AG20443 (cell line): Measurements from ENCODE around the gene MRPL55.
"Not testable (repeated sequence)": the region's sequence is repeated elsewhere in the genome, so short reads cannot be mapped to it uniquely, and the experiment has no call there.

Source experiments
- DNase-seq: peaks from one replicate; pipeline ENCODE4 v3.0.0; 2012; ENCODE audit warnings: low spot score, mixed read lengths

MRPL55 gene

GRCh38 chr1:228120857-228121489 is 11.9 kb upstream of the MRPL55 start:
- DNase-seq, result no peak

- DNase-seq, result no peak
Measured at GRCh38 chr1:228120351-228120750, 11.3 kb upstream of the MRPL55 start.

GRCh38 chr1:228118040-228118439 is 8.9 kb upstream of the MRPL55 start:
- no peak for DNase-seq

DNA sequence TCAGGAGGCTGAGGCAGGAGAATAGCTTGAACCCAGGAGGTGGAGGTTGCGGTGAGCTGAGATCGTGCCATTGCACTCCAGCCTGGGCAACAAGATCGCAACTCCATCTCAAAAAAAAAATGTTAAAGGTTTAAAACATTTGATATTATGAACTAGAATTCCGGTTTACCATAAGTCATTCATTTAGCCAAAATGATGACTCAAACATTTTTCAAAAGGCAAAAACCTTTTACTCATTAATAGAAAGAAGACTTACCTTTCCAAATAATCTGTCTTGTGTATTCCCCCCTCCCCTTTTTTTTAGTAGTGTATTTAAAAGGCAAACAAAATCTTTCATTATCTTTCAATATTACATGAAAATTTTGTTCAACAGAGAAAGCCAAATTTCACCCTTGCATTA is 8.2 kb upstream of the MRPL55 start:
- no peak for DNase-seq

DNA sequence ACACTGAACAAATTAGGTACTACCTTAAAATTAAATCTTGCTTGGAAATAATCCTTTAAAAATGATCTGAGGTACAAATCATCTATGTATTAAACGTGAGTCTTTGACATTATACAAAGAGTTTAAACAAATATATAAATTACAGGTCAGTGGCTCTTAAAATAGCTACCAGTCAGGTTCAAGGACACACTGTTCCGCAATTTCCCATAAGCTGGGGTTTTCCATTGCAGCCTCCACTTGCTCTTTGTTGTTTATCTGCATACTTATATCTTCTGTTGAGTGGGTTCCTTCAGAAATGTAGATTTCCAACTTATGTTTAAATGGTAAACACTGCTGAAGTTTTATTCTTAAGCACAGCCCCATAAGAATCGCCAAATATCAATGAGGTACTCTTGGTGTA is 5.7 kb upstream of the MRPL55 start:
- DNase-seq, result no peak

GRCh38 chr1:228112617-228113016 is 3.5 kb upstream of the MRPL55 start:
- no peak for DNase-seq

- DNase-seq, result no peak
Measured at GRCh38 chr1:228112167-228112566, 3.1 kb upstream of the MRPL55 start.

GRCh38 chr1:228111315-228111714 is 2.2 kb upstream of the MRPL55 start:
- DNase-seq, result not testable (repeated sequence)

DNA sequence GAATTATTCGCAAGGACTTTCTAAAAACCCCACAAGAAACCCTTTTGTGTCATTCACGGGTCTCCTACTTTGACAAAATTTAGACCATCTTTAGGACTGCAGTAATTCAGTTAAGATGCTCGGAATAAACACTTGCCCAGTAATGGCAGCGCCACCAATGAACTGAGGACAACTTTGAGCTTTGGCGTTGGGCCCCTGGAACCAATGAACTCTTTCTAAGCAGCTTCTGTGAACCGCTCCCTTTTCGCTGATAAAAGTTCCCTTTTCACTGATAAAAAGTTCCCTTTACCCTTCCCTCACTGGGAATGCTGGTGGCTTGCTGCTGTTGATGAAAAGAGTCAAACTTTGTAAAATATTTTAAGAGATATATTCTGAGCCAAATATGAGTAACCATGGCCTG is 1.5 kb upstream of the MRPL55 start:
- no peak for DNase-seq

DNA sequence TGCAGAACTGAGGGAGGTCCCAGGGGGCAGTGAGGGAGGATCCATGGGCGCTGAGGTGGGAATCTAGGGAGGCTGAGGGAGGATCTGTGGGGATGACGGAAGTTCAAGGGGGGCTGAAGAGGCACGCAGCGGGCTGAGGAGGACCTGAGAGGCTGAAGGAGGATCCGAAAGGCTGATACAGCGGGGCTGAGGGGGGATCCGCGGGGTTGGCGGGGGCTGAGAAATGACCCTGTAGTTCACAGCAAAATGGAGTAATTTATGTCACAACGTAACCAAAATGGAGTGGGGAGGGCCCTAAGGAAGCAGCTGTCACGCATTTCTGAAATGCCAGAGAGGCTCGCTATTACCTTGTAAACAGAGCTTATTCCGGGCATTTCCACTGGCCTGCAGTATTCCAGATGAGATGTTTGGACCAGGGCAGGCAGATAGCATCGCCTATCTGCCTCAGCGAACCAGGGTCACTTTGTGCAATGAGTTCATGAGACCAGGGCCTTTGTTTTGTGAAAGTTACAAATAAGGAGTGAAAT is 926 bp upstream of the MRPL55 start:
- DNase-seq, result no peak

DNA sequence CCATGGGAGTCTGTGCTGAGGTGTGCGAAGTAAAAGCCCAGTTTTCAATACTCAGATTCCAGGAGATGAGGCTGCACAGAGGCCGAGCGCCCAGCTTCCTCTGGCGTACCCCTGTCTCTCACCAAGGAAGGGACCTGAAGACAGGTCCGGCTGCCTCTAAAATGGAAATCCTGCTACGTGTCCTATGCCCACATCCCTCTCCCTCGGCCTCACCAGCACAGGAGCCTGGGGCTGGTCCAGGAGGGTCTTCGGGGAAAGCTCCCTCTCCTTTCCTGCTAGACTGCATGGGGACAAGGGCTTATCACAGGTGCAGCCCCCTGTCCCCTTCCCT is 392 bp downstream of the MRPL55 start:
- no peak for DNase-seq

- DNase-seq, result no peak
Measured at GRCh38 chr1:228108055-228108690, 926 bp downstream of the MRPL55 start.

DNA sequence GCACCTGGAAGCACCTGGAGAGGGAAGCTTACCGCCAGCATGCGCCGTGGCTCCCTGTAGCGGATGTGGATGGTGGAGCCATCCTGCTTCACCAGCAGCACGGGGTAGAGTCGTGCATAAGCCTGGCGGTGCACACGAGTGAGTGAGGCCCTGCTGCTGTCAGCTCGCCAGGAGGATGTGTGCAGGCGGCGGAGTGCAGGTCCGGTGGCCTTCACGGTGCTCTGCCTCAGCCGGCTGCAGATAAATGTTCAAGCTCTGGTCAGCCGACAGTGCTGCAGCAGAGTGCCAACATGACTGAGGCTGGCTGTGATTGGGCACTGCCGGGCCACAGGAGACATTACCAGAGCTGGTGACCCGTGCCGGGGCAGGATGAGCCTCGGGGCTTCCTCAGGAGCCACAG is 1.5 kb downstream of the MRPL55 start:
- DNase-seq, result no peak

- no peak for DNase-seq
Measured at GRCh38 chr1:228106800-228107054, 2.4 kb downstream of the MRPL55 start.

DNA sequence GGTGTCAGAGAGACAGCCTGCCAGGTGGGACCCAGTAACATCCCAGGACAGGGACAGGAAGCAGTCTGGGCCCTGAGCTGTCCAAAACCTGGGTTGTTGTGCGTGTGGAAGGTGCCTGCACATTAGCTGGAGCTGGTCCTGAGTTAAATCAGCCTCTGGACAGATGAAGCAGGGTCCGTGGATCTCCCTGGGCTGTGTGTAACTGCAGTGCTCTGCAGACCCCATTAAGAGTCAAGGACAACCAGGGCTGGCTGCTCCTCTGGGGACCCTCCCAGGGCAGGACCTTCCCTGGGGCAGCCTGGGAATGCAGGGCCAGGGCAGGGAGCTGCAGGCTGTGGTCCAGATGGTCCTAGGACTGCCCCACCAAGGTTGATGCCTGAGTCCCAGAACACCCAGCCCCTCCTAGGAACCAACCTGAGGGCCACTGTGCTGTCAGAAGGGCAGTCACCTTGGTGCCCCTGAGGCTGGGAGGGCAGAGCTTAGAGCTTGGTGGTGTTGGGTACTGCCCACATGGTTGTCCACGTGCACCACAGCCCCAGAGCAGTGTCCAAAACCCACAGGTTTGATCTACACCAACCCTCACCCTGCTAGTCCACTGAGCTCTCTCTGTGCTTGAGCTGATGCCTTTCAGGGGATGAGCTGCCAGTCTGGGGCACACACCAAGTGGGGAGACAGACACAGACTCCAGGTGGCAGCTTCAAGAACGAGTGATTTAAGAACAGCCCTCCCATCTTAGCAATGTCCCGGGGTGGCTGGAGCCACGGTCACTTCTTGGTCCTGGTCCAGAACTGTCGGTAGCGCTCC is 2.9 kb downstream of the MRPL55 start:
- no peak for DNase-seq

DNA sequence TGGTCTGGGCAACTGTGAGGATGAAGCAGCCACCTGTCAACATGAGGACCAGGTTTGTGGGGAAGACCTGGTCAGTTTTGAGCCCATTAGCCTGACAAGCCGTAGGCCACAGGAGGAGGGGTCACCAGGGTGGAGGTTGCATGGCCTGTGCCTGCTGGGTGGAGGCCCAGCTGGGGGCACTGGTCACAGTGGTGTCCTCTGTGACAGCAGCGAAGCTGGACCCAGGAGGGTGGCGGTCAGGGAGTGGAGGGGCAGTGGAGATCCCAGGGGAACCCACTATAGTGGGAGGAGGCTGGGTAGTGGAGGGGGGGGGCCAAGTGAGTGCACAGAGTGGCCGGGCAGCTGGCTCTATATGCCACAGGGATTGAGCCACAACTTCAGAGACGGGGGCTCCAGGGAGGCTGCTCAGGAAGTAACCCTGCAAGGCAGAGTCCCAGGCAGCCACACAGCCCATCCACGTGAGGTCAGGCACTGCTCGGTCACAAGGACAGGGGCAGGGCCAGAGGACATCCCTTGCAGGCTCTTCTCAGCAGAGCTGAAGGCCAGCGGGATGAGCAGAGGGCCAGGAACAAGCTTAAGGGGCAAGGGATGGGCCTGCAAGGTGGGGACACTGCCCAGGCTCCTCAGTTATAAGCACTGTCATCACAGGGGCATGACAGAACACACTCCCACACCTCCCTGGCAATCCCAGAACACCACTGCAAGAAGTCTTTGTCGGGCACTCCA is 3.7 kb downstream of the MRPL55 start:
- DNase-seq, result no peak

GRCh38 chr1:228104526-228105269 is 4.4 kb downstream of the MRPL55 start:
- DNase-seq, result no peak

DNA sequence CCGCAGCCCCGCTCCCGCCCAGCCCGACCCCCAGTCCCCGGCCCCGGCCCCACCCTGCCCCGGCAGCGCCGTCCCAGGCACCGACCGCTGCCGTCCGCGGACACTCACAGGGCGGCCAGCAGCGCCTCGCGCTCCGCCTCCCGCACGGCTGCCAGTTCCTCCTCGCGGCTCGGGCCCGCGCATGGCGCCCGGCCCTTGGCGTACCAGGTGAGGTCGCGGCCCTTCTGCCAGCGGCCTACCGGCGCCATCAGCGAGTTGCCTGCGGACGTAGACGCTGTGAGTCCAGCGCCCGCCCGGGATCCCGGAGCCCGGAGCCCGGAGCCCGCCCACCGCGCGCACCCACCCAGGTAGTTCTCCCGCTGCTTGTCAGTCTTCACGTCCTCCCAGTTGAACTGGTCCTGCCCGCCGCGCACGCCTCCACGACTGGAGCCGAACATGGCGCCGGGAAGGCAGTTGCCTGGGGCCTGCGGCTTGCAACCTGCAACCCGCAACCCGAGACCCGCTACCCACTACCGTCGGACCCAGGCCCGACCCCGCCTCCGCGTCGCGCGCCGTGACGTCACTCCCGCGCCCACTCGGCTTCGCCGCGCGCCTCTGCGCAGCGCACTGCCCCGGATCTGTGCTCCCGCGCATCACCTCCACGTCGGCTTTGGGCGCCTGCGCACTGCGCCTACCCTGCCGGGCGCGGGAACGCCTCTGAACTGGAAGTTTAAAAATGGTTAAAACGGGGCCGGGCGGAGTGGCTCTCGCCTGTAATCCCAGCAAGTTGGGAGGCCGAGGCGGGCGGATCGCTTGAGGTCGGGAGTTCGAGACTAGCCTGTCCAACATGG is 6.1 kb downstream of the MRPL55 start, which contains the start of gene C1orf35:
Gene C1orf35, minus strand, starts transcription at position 535 of the 830 bp plus-strand sequence. Its CDS starts 98 bp downstream, at position 437.
- peak; percentile 99 for DNase-seq

- DNase-seq, result peak; percentile 53
Measured at GRCh38 chr1:228101994-228102790, 6.9 kb downstream of the MRPL55 start.

DNA sequence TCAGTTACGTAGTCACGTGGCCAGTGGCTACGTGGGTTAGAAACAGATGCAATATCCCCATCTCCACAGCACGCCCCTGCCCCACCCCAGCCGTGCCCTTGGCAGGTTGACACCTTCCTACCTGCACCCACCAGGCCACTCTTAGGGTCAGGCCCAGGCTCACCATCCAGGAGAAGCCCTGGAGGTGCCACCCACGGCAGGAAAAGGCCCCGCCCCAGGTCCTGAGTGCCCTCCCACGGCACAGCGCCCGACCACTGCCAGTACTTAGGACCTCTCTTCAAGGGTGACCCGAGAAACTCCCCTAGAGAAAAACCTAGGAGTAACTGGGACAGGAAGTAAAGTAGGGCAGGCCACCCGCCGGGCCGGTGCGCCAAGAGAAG is 7.5 kb downstream of the MRPL55 start:
- no peak for DNase-seq
